Glutamatergic neuron (in vitro differentiated cells): ENCODE data around the gene CEP95. TPM values are rescaled to one million over a fixed set of nuclear protein-coding genes. Genes with fewer than 3 reads are reported as not detected.

Source experiments
- DNase-seq: peaks from one replicate; pipeline ENCODE4 v3.0.0; 2022
- H3K27ac Mint-ChIP-seq: one replicate; pipeline ENCODE4 v1.8.0; 2020; ENCODE audit warnings: mild to moderate bottlenecking, mixed read lengths, inconsistent platforms; ENCODE audit not compliant: unreplicated experiment
- H3K27me3 Mint-ChIP-seq: one replicate; pipeline ENCODE4 v1.8.0; 2020; ENCODE audit warnings: mild to moderate bottlenecking, moderate library complexity, mixed read lengths, inconsistent platforms; ENCODE audit not compliant: unreplicated experiment
- H3K36me3 Mint-ChIP-seq: one replicate; pipeline ENCODE4 v1.8.0; 2020; ENCODE audit warnings: mild to moderate bottlenecking, mixed read lengths, inconsistent platforms; ENCODE audit not compliant: unreplicated experiment
- H3K4me1 Mint-ChIP-seq: one replicate; pipeline ENCODE4 v1.8.0; 2020; ENCODE audit warnings: mild to moderate bottlenecking, low read depth, mixed read lengths, inconsistent platforms; ENCODE audit not compliant: unreplicated experiment
- H3K4me3 Mint-ChIP-seq: one replicate; pipeline ENCODE4 v1.8.0; 2020; ENCODE audit warnings: mild to moderate bottlenecking, mixed read lengths, inconsistent platforms; ENCODE audit not compliant: unreplicated experiment
- H3K9me3 Mint-ChIP-seq: one replicate; pipeline ENCODE4 v1.8.0; 2020; ENCODE audit warnings: mild to moderate bottlenecking, moderate library complexity, mixed read lengths, inconsistent platforms; ENCODE audit not compliant: unreplicated experiment
- CTCF ChIP-seq: fragments of 200-600 bp; sonication (generic); IDR thresholded peaks from one replicate; pipeline ENCODE4 v1.5.0; 2021; ENCODE audit not compliant: partially characterized antibody, unreplicated experiment
- total RNA-seq: library from RNA; stranded (reverse); fragmentation: NEBNext Ultra II Directional; extraction: Animal tissue kit (Norgen Biotek cat#: 25700); gene quantifications from one replicate; pipeline ENCODE4 v1.2.1, GENCODE V29; 2021; ENCODE audit not compliant: unreplicated experiment

Gene CEP95
- total RNA-seq, 1 donor from 2014 or later, result 120 TPM

- no peak for DNase-seq
- TF ChIP-seq CTCF, result no peak
- H3K36me3 Mint-ChIP-seq, result peaks cover 5% of the 10 kb centered on the region
- no peaks in the 10 kb centered on the region for H3K4me1 Mint-ChIP-seq
- H3K4me3 Mint-ChIP-seq, result no peak overlapping the region
- H3K27ac Mint-ChIP-seq, result no peak overlapping the region
- H3K27me3 Mint-ChIP-seq, result peaks cover 4% of the 10 kb centered on the region
- peaks cover 4% of the 10 kb centered on the region for H3K9me3 Mint-ChIP-seq
These were observed 30.1 kb downstream of the CEP95 start for GRCh38 chr17:64536913-64537312.

GRCh38 chr17:64537488-64537887 lies 30.7 kb downstream of the CEP95 start:
- H3K4me3 Mint-ChIP-seq, result no peak overlapping the region
- no peak for TF ChIP-seq CTCF
- no peak for DNase-seq
- H3K4me1 Mint-ChIP-seq, result no peaks in the 10 kb centered on the region
- H3K36me3 Mint-ChIP-seq, result peaks cover 5% of the 10 kb centered on the region
- peaks cover 4% of the 10 kb centered on the region for H3K27me3 Mint-ChIP-seq
- no peak overlapping the region for H3K27ac Mint-ChIP-seq
- H3K9me3 Mint-ChIP-seq, result peaks cover 4% of the 10 kb centered on the region

GRCh38 chr17:64538508-64539130 lies 31.8 kb downstream of the CEP95 start:
- Mint-ChIP-seq H3K9me3 (peaks cover 4% of the 10 kb centered on the region), H3K36me3 (peaks cover 5% of the 10 kb centered on the region), H3K4me3 (no peak overlapping the region), H3K4me1 (no peaks in the 10 kb centered on the region), H3K27ac (peak overlapping the region; percentile 45), H3K27me3 (peaks cover 4% of the 10 kb centered on the region)
- no peak for DNase-seq
- no peak for TF ChIP-seq CTCF

- no peak for TF ChIP-seq CTCF
- no peak for DNase-seq
- no peaks in the 10 kb centered on the region for H3K4me1 Mint-ChIP-seq
- H3K27me3 Mint-ChIP-seq, result peaks cover 4% of the 10 kb centered on the region
- peaks cover 4% of the 10 kb centered on the region for H3K9me3 Mint-ChIP-seq
- H3K4me3 Mint-ChIP-seq, result no peak overlapping the region
- H3K36me3 Mint-ChIP-seq, result peaks cover 5% of the 10 kb centered on the region
- no peak overlapping the region for H3K27ac Mint-ChIP-seq
These were observed 33.5 kb downstream of the CEP95 start for GRCh38 chr17:64540118-64540776.

- no peak overlapping the region for H3K4me3 Mint-ChIP-seq
- H3K9me3 Mint-ChIP-seq, result no peaks in the 10 kb centered on the region
- TF ChIP-seq CTCF, result no peak
- no peak for DNase-seq
- no peaks in the 10 kb centered on the region for H3K36me3 Mint-ChIP-seq
- peaks cover 18% of the 10 kb centered on the region for H3K4me1 Mint-ChIP-seq
- no peak overlapping the region for H3K27ac Mint-ChIP-seq
- H3K27me3 Mint-ChIP-seq, result peaks cover 2% of the 10 kb centered on the region
These were observed 38.0 kb downstream of the CEP95 start for GRCh38 chr17:64544742-64545141.
